ENCODE data around the gene ATP6AP1. TPM values are rescaled to one million over a fixed set of nuclear protein-coding genes. Genes with fewer than 3 reads are reported as not detected.
A peak's percentile ranks its signal among the peaks of the same experiment; 100 is the strongest.

The ATP6AP1 gene
- total and polyA plus RNA-seq, 3 experiments from 2014 or later, result 43.0 to 129 (median 43.2) TPM

DNA sequence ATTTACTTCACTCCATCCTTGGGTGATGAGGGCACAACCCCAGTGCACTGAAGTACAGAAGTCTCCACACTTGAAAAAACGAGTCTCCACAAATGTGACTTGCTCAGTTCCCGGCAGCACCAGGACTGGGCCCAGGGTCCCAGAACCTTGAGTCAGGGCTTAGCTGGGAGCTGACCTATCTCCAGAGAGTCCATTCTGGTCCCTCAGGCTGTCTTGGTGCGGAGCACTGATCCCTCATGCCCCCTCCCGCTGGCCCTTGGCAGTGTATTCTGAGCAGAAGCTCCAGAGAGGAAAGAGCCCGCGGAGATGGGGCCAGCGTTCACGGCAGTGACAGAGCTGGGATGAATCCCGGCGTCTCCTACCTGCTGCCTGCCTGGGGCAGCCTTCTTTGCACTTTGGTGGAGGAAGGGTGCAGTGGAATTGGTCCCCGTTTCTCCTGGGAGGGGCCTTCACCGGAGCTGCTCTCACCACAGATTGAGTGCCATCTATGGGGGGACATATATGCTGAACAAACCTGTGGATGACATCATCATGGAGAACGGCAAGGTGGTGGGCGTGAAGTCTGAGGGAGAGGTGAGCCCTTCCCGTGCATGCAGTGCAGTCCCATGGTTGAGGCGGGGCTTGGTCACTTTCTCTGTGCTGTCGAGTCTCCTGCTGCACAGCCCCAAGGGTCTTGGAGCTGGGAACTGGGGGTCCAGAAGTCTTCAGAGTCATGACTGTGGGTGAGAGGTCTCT lies 12.3 kb downstream of the ATP6AP1 start:
- POLR2A ChIA-PET, result interaction anchor here (0.6 kb wide), 1 partner anchor 17 kb away, joined by 3 read pairs; the partner anchor contains the start of gene PLXNA3
- peaks cover 0 to 12% of the 10 kb centered on the region in 2 donors for H3K27me3 Mint-ChIP-seq
- Histone ChIP-seq H3K9me3 (ENCODE audit: low read length) (no peaks in the 10 kb centered on the region), H3K27me3 (ENCODE audit: insufficient read depth, low read length, poor library complexity, severe bottlenecking) (no peaks in the 10 kb centered on the region), H3K27ac (ENCODE audit: low read depth, low read length) (no peak overlapping the region), H3K36me3 (ENCODE audit: insufficient read depth, low read length) (no peaks in the 10 kb centered on the region), H3K4me1 (ENCODE audit: insufficient read depth, low read length) (peaks cover 38% of the 10 kb centered on the region), H3K4me3 (ENCODE audit: low read length) (no peak overlapping the region)
- H3K4me1 Mint-ChIP-seq, result peaks cover 20 to 47% (median 23%) of the 10 kb centered on the region in 3 donors
- CTCF ChIA-PET, result interaction anchor here (1.5 kb wide), 1 partner anchor 42 kb away, joined by 6 read pairs; the partner anchor contains the start of gene RPL10
- peak overlapping the region in 7 of 8 donors; percentile 37 to 93 (median 87) for H3K27ac Mint-ChIP-seq
- H3K9me3 Mint-ChIP-seq, result no peaks in the 10 kb centered on the region
- DNase-seq, result no peak
- H3K36me3 Mint-ChIP-seq, result peaks cover 0 to 40% (median 0%) of the 10 kb centered on the region in 3 donors
- peak overlapping the region in 3 of 7 donors; percentile 48 to 73 (median 65) for H3K4me3 Mint-ChIP-seq

DNA sequence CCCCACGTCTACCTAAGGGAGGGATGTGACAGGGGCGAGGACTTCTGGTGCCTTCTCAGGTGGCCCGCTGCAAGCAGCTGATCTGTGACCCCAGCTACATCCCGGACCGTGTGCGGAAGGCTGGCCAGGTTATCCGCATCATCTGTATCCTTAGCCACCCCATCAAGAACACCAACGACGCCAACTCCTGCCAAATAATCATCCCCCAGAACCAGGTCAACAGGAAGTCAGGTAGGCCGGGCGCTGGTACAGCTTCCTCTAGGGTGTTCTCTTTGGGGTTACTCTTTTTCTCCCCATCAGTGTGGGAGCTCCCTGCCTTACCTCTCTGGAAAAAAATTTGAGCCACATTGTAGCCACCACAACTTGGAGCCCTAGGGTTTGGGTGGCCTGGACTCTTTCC lies 13.1 kb downstream of the ATP6AP1 start:
- H3K9me3 Mint-ChIP-seq, result no peaks in the 10 kb centered on the region
- Histone ChIP-seq H3K9me3 (ENCODE audit: low read length) (no peaks in the 10 kb centered on the region), H3K4me1 (ENCODE audit: insufficient read depth, low read length) (peaks cover 32% of the 10 kb centered on the region), H3K4me3 (ENCODE audit: low read length) (no peak overlapping the region), H3K27ac (ENCODE audit: low read depth, low read length) (no peak overlapping the region), H3K27me3 (ENCODE audit: insufficient read depth, low read length, poor library complexity, severe bottlenecking) (no peaks in the 10 kb centered on the region), H3K36me3 (ENCODE audit: insufficient read depth, low read length) (no peaks in the 10 kb centered on the region)
- peaks cover 0 to 36% (median 0%) of the 10 kb centered on the region in 3 donors for H3K36me3 Mint-ChIP-seq
- peaks cover 0 to 9% of the 10 kb centered on the region in 2 donors for H3K27me3 Mint-ChIP-seq
- peak in 2 of 5 donors; percentile 23 to 37 for DNase-seq
- peaks cover 14 to 46% (median 17%) of the 10 kb centered on the region in 3 donors for H3K4me1 Mint-ChIP-seq
- H3K27ac Mint-ChIP-seq, result peak overlapping the region in 6 of 8 donors; percentile 52 to 91 (median 85)
- CTCF ChIA-PET, result interaction anchor here (0.8 to 1.5 kb wide), 2 partner anchors 12 to 43 kb away, joined by 3 to 6 read pairs; partner anchors contain the start of gene RPL10
- peak overlapping the region; percentile 14 to 77 (median 57) for H3K4me3 Mint-ChIP-seq
- POLR2A ChIA-PET, result interaction anchor here (0.6 to 0.7 kb wide), 3 partner anchors 16 to 69 kb away, joined by 3 to 6 read pairs (median 3); partner anchors contain the start of genes PLXNA3 and SLC10A3

DNA sequence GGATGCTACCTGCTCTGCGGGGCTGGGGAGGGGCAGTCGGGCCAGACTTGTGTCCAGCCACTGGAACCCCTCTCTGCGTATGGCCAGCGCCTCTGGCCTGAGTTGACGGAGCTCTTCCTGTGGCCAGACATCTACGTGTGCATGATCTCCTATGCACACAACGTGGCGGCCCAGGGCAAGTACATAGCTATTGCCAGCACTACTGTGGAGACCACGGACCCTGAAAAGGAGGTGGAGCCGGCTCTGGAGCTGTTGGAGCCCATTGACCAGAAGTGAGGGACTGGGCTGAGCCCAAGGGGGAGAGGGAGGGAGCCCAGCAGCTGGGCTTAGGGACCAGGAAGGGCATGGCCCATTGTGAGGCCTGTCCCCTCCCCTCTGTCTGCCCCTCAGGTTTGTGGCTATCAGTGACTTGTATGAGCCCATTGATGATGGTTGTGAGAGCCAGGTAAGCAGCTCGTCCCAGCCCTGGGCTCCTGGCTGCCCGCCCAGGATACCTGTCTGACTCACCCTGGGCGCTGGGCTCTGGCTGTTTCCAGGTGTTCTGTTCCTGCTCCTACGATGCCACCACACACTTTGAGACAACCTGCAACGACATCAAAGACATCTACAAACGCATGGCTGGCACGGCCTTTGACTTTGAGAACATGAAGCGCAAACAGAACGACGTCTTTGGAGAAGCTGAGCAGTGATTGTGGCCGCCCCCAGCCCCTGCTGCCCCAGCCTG lies 13.7 kb downstream of the ATP6AP1 start:
- no peak for DNase-seq

DNA sequence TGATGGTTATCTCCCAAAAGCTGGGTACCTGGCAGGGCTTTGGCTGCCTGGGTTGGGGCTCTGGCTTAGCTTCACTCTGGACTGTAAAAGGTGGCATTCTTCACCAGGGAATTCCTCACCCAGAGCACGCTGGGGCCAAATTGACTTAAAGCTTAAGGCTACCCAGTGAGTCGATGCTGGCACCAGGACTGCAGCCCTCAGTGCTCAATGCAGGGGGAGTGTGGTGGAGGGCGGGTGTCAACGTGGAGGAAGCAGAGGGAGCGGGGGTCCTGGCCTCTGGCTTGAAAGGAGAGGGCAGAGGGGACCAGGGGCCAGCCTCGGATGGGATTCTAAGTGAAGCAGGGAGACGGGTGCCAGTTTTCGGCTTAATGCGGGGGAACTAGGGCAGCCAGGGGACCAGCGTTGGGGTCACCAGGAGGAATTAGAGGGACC lies 15.0 kb downstream of the ATP6AP1 start:
- Mint-ChIP-seq H3K4me1 (peaks cover 8 to 41% (median 15%) of the 10 kb centered on the region in 3 donors), H3K4me3 (peak overlapping the region; percentile 64 to 85 (median 73)), H3K36me3 (peaks cover 0 to 45% (median 0%) of the 10 kb centered on the region in 3 donors), H3K27ac (peak overlapping the region; percentile 66 to 94 (median 86)), H3K27me3 (peaks cover 0 to 2% of the 10 kb centered on the region in 2 donors), H3K9me3 (no peaks in the 10 kb centered on the region)
- CTCF ChIA-PET, result no interaction called here
- no peaks in the 10 kb centered on the region for H3K36me3 ChIP-seq (ENCODE audit: insufficient read depth, low read length)
- H3K9me3 ChIP-seq (ENCODE audit: low read length), result no peaks in the 10 kb centered on the region
- H3K27ac ChIP-seq (ENCODE audit: low read depth, low read length), result peak overlapping the region; percentile 24
- POLR2A ChIA-PET, result interaction anchor here (0.6 to 1.2 kb wide), 3 partner anchors 14 to 31 kb away, joined by 4 read pairs; no protein-coding TSS in a partner anchor
- peaks cover 25% of the 10 kb centered on the region for H3K4me1 ChIP-seq (ENCODE audit: insufficient read depth, low read length)
- no peak for DNase-seq
- no peaks in the 10 kb centered on the region for H3K27me3 ChIP-seq (ENCODE audit: insufficient read depth, low read length, poor library complexity, severe bottlenecking)
- no peak overlapping the region for H3K4me3 ChIP-seq (ENCODE audit: low read length)

More for the DNA sequence above, 13.7 kb downstream of the ATP6AP1 start:
- Histone ChIP-seq H3K27me3 (ENCODE audit: insufficient read depth, low read length, poor library complexity, severe bottlenecking) (no peaks in the 10 kb centered on the region), H3K36me3 (ENCODE audit: insufficient read depth, low read length) (no peaks in the 10 kb centered on the region), H3K4me1 (ENCODE audit: insufficient read depth, low read length) (peaks cover 32% of the 10 kb centered on the region), H3K9me3 (ENCODE audit: low read length) (no peaks in the 10 kb centered on the region), H3K4me3 (ENCODE audit: low read length) (no peak overlapping the region), H3K27ac (ENCODE audit: low read depth, low read length) (no peak overlapping the region)
- Mint-ChIP-seq H3K27me3 (peaks cover 0 to 9% of the 10 kb centered on the region in 2 donors), H3K9me3 (no peaks in the 10 kb centered on the region), H3K36me3 (peaks cover 0 to 42% (median 0%) of the 10 kb centered on the region in 3 donors), H3K4me3 (peak overlapping the region in 6 of 7 donors; percentile 26 to 73 (median 56)), H3K27ac (peak overlapping the region in 6 of 8 donors; percentile 52 to 91 (median 85)), H3K4me1 (peaks cover 14 to 49% (median 20%) of the 10 kb centered on the region in 3 donors)
- ChIA-PET CTCF (interaction anchor here (0.8 to 1.5 kb wide), 2 partner anchors 13 to 44 kb away, joined by 3 to 6 read pairs; partner anchors contain the start of gene RPL10), POLR2A (interaction anchor here (0.7 kb wide), 1 partner anchor 48 kb away, joined by 3 read pairs; the partner anchor contains the start of gene SLC10A3)

DNA sequence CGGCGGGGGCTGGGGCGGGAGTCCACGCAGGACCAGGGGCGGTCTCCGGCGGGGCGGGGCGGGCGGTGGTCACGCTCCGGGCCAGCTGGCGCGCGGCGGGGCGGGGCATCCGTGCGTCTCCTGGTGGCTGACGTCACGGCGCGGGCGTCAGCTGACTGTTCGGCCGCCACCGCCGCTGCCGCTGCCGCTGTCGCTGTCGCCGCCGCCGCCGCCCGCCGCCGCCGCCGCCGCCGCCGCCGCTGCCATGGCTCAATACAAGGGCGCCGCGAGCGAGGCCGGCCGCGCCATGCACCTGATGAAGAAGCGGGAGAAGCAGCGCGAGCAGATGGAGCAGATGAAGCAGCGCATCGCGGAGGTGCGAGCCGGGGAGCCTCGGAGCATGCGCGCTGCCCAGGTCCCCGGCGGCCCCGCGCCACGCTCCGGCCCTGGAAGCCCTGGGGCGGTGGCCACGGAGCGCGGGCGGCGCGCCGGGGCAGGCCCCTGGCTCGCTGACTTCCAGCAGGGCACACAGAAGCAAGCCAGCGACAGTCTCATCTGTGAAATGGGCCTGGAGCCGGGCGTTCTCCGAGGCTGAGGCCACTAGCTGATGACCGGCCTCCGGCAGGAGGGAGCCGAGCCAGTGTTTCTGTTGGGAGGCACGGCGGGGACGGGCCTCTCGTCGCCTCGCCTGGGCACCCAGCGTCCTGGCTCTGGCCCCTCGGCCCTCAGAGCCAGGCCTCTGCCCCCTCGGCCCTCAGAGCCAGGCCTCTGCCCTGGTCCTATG lies 15.7 kb downstream of the ATP6AP1 start, which contains the start of gene FAM50A:
TSS of gene FAM50A (plus strand) at position 150 of the 763 bp plus-strand sequence. CDS start at position 245, 95 bp downstream.
- Mint-ChIP-seq H3K4me1 (peaks cover 8 to 37% (median 14%) of the 10 kb centered on the region in 3 donors), H3K36me3 (peaks cover 0 to 43% (median 0%) of the 10 kb centered on the region in 3 donors), H3K9me3 (no peaks in the 10 kb centered on the region), H3K27ac (peak within 1 kb of the TSS; percentile 66 to 94 (median 86)), H3K27me3 (peaks cover 0 to 2% of the 10 kb centered on the region in 2 donors), H3K4me3 (peak within 1 kb of the TSS; percentile 70 to 86 (median 76))
- Histone ChIP-seq H3K27ac (ENCODE audit: low read depth, low read length) (peak within 1 kb of the TSS; percentile 67), H3K36me3 (ENCODE audit: insufficient read depth, low read length) (no peaks in the 10 kb centered on the region), H3K4me1 (ENCODE audit: insufficient read depth, low read length) (peaks cover 21% of the 10 kb centered on the region), H3K4me3 (ENCODE audit: low read length) (peak within 1 kb of the TSS; percentile 37), H3K27me3 (ENCODE audit: insufficient read depth, low read length, poor library complexity, severe bottlenecking) (no peaks in the 10 kb centered on the region), H3K9me3 (ENCODE audit: low read length) (no peaks in the 10 kb centered on the region)
- POLR2A ChIA-PET, result interaction anchor here (1.1 to 1.2 kb wide), 2 partner anchors 13 to 15 kb away, joined by 4 read pairs; no protein-coding TSS in a partner anchor
- CTCF ChIA-PET, result no interaction called here
- DNase-seq, result peak; percentile 64 to 81 (median 69)

DNA sequence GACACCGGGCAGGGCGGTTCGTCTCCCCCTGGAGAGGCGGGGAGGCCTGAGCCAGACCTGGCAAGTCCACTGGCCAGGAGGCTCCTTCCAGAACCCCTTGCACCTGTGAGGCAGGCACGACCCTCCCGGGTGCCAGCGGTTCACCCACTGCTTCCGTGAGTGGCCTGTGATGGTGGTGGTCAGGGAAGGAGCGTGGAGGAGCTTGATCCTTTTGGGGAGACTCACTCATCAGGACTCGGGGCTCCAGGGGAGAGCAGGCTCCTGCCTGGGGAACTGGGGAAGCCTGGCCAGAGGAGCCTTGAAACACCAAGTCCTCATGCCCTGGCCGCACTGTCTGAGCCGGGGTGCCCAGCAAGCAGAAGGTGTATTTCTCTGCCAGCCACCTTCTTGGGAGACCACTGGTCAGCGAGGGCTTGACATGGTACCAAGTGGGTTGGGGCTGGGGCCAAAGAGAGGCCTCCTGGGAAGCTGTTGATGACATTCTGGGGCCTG lies 16.3 kb downstream of the ATP6AP1 start:
- POLR2A ChIA-PET, result no interaction called here
- peak overlapping the region; percentile 67 for H3K27ac ChIP-seq (ENCODE audit: low read depth, low read length)
- H3K9me3 ChIP-seq (ENCODE audit: low read length), result no peaks in the 10 kb centered on the region
- H3K9me3 Mint-ChIP-seq, result no peaks in the 10 kb centered on the region
- peaks cover 8 to 37% (median 14%) of the 10 kb centered on the region in 3 donors for H3K4me1 Mint-ChIP-seq
- peak overlapping the region in 5 of 7 donors; percentile 12 to 69 (median 47) for H3K4me3 Mint-ChIP-seq
- H3K36me3 ChIP-seq (ENCODE audit: insufficient read depth, low read length), result no peaks in the 10 kb centered on the region
- CTCF ChIA-PET, result interaction anchor here (1.5 kb wide), 1 partner anchor 17 kb away, joined by 4 read pairs; no protein-coding TSS in a partner anchor
- H3K4me1 ChIP-seq (ENCODE audit: insufficient read depth, low read length), result peaks cover 21% of the 10 kb centered on the region
- H3K36me3 Mint-ChIP-seq, result peaks cover 0 to 45% (median 0%) of the 10 kb centered on the region in 3 donors
- H3K27ac Mint-ChIP-seq, result peak overlapping the region in 4 of 8 donors; percentile 21 to 66 (median 38)
- no peak for DNase-seq
- H3K27me3 ChIP-seq (ENCODE audit: insufficient read depth, low read length, poor library complexity, severe bottlenecking), result no peaks in the 10 kb centered on the region
- H3K27me3 Mint-ChIP-seq, result peaks cover 0 to 2% of the 10 kb centered on the region in 2 donors
- peak overlapping the region; percentile 37 for H3K4me3 ChIP-seq (ENCODE audit: low read length)
